HepG2 (cell line): ENCODE results near the gene STUB1. TPM values are rescaled to one million over a fixed set of nuclear protein-coding genes. Genes with fewer than 3 reads are reported as not detected.

Experiments
- ATM ChIP-seq: fragments of 450-650 bp; IDR thresholded peaks from 2 replicates; pipeline ENCODE4 v1.7.1; 2017; ENCODE audit warnings: mild to moderate bottlenecking, borderline replicate concordance
- ELK4 ChIP-seq: sonication (generic); formaldehyde crosslinking; IDR thresholded peaks from 2 replicates; pipeline ENCODE4 v1.9.0; 2021; ENCODE audit warnings: missing genetic modification reagents, borderline replicate concordance
- HOXD1 ChIP-seq: sonication (generic); formaldehyde crosslinking; IDR thresholded peaks from 2 replicates; pipeline ENCODE4 v1.5.0; 2020; ENCODE audit warnings: missing genetic modification reagents
- ISL2 ChIP-seq: sonication (generic); formaldehyde crosslinking; IDR thresholded peaks from 2 replicates; pipeline ENCODE4 v1.5.0; 2020; ENCODE audit warnings: missing genetic modification reagents
- NFATC3 ChIP-seq: sonication (generic); formaldehyde crosslinking; IDR thresholded peaks from 2 replicates; pipeline ENCODE4 v1.5.1; 2020; ENCODE audit warnings: mild to moderate bottlenecking, missing genetic modification reagents
- NKX3-1 ChIP-seq: sonication (generic); formaldehyde crosslinking; IDR thresholded peaks from 2 replicates; pipeline ENCODE4 v1.5.0; 2020; ENCODE audit warnings: missing genetic modification reagents
- NR3C1 ChIP-seq: sonication (generic); formaldehyde crosslinking; IDR thresholded peaks from 2 replicates; pipeline ENCODE4 v1.4.0; 2020; ENCODE audit warnings: missing genetic modification reagents
- PITX1 ChIP-seq: sonication (generic); formaldehyde crosslinking; IDR thresholded peaks from 2 replicates; pipeline ENCODE4 v1.5.1; 2020; ENCODE audit warnings: mild to moderate bottlenecking, missing genetic modification reagents
- POLR2A ChIP-seq, 2 experiments: IDR thresholded peaks; 2 replicates each; pipeline ENCODE4 v1.6.1; 2011; ENCODE audit warnings: low read depth in 2 of 2, low read length in 2 of 2, mild to moderate bottlenecking in 1 of 2, moderate library complexity in 1 of 2; ENCODE audit not compliant: insufficient read depth in 1 of 2
- RFXANK ChIP-seq: IDR thresholded peaks from 2 replicates; pipeline ENCODE4 v1.6.1; 2016
- SRY ChIP-seq: sonication (generic); formaldehyde crosslinking; IDR thresholded peaks from 2 replicates; pipeline ENCODE4 v1.8.0; 2022; ENCODE audit warnings: mild to moderate bottlenecking, missing genetic modification reagents
- ZBTB46 ChIP-seq: sonication (generic); formaldehyde crosslinking; IDR thresholded peaks from 2 replicates; pipeline ENCODE4 v1.4.0; 2020; ENCODE audit warnings: mild to moderate bottlenecking, missing genetic modification reagents, borderline replicate concordance
- ZFP91 ChIP-seq: sonication (generic); formaldehyde crosslinking; IDR thresholded peaks from 2 replicates; pipeline ENCODE4 v1.9.0; 2022; ENCODE audit warnings: missing genetic modification reagents, mild to moderate bottlenecking, borderline replicate concordance
- ZNF263 ChIP-seq: sonication (generic); formaldehyde crosslinking; IDR thresholded peaks from 2 replicates; pipeline ENCODE4 v1.4.0; 2020; ENCODE audit warnings: missing genetic modification reagents
- ZNF33B ChIP-seq: sonication (generic); formaldehyde crosslinking; IDR thresholded peaks from 2 replicates; pipeline ENCODE4 v1.5.1; 2020; ENCODE audit warnings: mild to moderate bottlenecking, missing genetic modification reagents
- ZNF549 ChIP-seq: sonication (generic); formaldehyde crosslinking; IDR thresholded peaks from 2 replicates; pipeline ENCODE4 v1.5.0; 2020; ENCODE audit warnings: missing genetic modification reagents
- ZSCAN21 ChIP-seq: sonication (generic); formaldehyde crosslinking; IDR thresholded peaks from 2 replicates; pipeline ENCODE4 v1.8.0; 2022; ENCODE audit warnings: mild to moderate bottlenecking, missing genetic modification reagents, moderate library complexity, borderline replicate concordance
- polyA plus RNA-seq, 8 experiments: library from polyadenylated mRNA; depleted of rRNA in 3 of 8; stranded (reverse) in 7 of 8; unstranded in 1 of 8; fragments of >200 nt; fragmentation: Illumina TruSeq in 4 of 8; extraction: Trizol in 4 of 8; gene quantifications; 2 replicates each; pipeline versions ENCODE4 v1.2.1 to v1.2.3, GENCODE V29; 2011 to 2016; ENCODE audit warnings: low read depth in 4 of 8, missing spikeins in 1 of 8, mixed read lengths in 1 of 8; ENCODE audit not compliant: insufficient read depth in 1 of 8
- total RNA-seq, 5 experiments: library from RNA; depleted of rRNA; stranded (reverse); fragments of >200 nt; fragmentation: Illumina TruSeq; extraction: Trizol; gene quantifications; 2 replicates each; pipeline ENCODE4 v1.2.3, GENCODE V29; 2016; ENCODE audit warnings: low read depth in 1 of 5
- TF ChIP-seq, protein P1 (sequence below): sonication (generic); formaldehyde crosslinking; IDR thresholded peaks from 2 replicates; pipeline ENCODE4 v1.8.0; 2022; ENCODE audit warnings: missing genetic modification reagents, mild to moderate bottlenecking, moderate library complexity, borderline replicate concordance
- TF ChIP-seq, protein P2 (sequence below): sonication (generic); formaldehyde crosslinking; IDR thresholded peaks from 2 replicates; pipeline ENCODE4 v1.8.1; 2023; ENCODE audit warnings: mild to moderate bottlenecking, missing genetic modification reagents
- TF ChIP-seq, protein P3 (sequence below): IDR thresholded peaks from 2 replicates; pipeline ENCODE4 v1.6.1; 2016; ENCODE audit warnings: missing biosample characterization, missing genetic modification reagents, low read depth

The STUB1 gene
- total and polyA plus RNA-seq, 2 of the 13 experiments (the other 11 are each of a cell fraction or from before 2014, with no cell fraction given): 52.9 to 78.2 TPM

GRCh38 chr16:645852-646678, 34.1 kb upstream of the STUB1 start (continued):
- TF ChIP-seq, protein P1, sequence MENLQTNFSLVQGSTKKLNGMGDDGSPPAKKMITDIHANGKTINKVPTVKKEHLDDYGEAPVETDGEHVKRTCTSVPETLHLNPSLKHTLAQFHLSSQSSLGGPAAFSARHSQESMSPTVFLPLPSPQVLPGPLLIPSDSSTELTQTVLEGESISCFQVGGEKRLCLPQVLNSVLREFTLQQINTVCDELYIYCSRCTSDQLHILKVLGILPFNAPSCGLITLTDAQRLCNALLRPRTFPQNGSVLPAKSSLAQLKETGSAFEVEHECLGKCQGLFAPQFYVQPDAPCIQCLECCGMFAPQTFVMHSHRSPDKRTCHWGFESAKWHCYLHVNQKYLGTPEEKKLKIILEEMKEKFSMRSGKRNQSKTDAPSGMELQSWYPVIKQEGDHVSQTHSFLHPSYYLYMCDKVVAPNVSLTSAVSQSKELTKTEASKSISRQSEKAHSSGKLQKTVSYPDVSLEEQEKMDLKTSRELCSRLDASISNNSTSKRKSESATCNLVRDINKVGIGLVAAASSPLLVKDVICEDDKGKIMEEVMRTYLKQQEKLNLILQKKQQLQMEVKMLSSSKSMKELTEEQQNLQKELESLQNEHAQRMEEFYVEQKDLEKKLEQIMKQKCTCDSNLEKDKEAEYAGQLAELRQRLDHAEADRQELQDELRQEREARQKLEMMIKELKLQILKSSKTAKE (CRISPR knock-in tag): peak; percentile 46; the same call in 1 of the 2 replicates
- TF ChIP-seq NFATC3 (no peak), ATM (no peak), ZBTB46 (CRISPR knock-in tag) (no peak), HOXD1 (CRISPR knock-in tag) (no peak), RFXANK (CRISPR knock-in tag) (no peak), ISL2 (CRISPR knock-in tag) (0 out of 2 replicates have a peak, but pooled peaks have one; percentile 42), ZNF263 (0 out of 2 replicates have a peak, but pooled peaks have one; percentile 29), ZSCAN21 (CRISPR knock-in tag) (no peak), NR3C1 (no peak), NKX3-1 (CRISPR knock-in tag) (no peak), POLR2A (IDR thresholded peaks at IDR 0.05; ENCODE audit: insufficient read depth in 1 of 2, low read depth in 2 of 2, low read length in 2 of 2) (peak; percentile 45 to 61), ZNF33B (no peak), SRY (CRISPR knock-in tag) (no peak), ELK4 (CRISPR knock-in tag) (no peak), ZNF549 (CRISPR knock-in tag) (no peak), ZFP91 (peak; percentile 72), PITX1 (CRISPR knock-in tag) (peak; percentile 63; the same call in 1 of the 2 replicates)
- TF ChIP-seq, protein P2, sequence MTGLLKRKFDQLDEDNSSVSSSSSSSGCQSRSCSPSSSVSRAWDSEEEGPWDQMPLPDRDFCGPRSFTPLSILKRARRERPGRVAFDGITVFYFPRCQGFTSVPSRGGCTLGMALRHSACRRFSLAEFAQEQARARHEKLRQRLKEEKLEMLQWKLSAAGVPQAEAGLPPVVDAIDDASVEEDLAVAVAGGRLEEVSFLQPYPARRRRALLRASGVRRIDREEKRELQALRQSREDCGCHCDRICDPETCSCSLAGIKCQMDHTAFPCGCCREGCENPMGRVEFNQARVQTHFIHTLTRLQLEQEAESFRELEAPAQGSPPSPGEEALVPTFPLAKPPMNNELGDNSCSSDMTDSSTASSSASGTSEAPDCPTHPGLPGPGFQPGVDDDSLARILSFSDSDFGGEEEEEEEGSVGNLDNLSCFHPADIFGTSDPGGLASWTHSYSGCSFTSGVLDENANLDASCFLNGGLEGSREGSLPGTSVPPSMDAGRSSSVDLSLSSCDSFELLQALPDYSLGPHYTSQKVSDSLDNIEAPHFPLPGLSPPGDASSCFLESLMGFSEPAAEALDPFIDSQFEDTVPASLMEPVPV: no peak
- TF ChIP-seq, protein P3, sequence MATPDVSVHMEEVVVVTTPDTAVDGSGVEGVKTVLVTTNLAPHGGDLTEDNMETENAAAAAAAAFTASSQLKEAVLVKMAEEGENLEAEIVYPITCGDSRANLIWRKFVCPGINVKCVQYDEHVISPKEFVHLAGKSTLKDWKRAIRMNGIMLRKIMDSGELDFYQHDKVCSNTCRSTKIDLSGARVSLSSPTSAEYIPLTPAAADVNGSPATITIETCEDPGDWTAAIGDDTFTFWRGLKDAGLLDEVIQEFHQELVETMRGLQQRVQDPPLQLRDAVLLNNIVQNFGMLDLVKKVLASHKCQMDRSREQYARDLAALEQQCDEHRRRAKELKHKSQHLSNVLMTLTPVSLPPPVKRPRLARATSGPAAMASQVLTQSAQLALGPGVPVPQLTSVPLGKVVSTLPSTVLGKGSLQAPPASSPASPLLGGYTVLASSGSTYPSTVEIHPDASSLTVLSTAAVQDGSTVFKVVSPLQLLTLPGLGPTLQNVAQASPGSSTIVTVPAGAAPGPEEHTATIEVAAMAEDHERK: no peak
